Activated naive CD4-positive, alpha-beta T cell treated with anti-CD3 and anti-CD28 coated beads, Interleukin-2, amount 10 ng/mL, durations not matched to agents 7 days and 5 days (primary cell): Measurements from ENCODE around the gene KRTAP10-7.
"Not testable (repeated sequence)": the region's sequence is repeated elsewhere in the genome, so short reads cannot be mapped to it uniquely, and the experiment has no call there.

Source experiments
- CTCF ChIA-PET: fragments of 350-600 bp; sonication (Branson Sonifier 250); formaldehyde crosslinking; loops from one replicate; lab custom pipeline; 2021; ENCODE audit warnings: antibody characterized with exemption; lab: Charles Lee
- DNase-seq: peaks from one replicate; pipeline ENCODE4 v3.0.0-alpha.2; 2020
- H3K27ac Mint-ChIP-seq: one replicate; pipeline ENCODE4 v1.8.0; 2021; ENCODE audit warnings: mild to moderate bottlenecking, moderate library complexity, mixed read lengths
- H3K27me3 Mint-ChIP-seq: one replicate; pipeline ENCODE4 v1.8.0; 2021; ENCODE audit warnings: mild to moderate bottlenecking, mixed read lengths
- H3K36me3 Mint-ChIP-seq: one replicate; pipeline ENCODE4 v1.8.0; 2021; ENCODE audit warnings: mixed read lengths
- H3K4me1 Mint-ChIP-seq: one replicate; pipeline ENCODE4 v1.8.0; 2021; ENCODE audit warnings: mixed read lengths
- H3K4me3 Mint-ChIP-seq: one replicate; pipeline ENCODE4 v1.8.0; 2021; ENCODE audit warnings: mild to moderate bottlenecking, moderate library complexity, mixed read lengths
- H3K9me3 Mint-ChIP-seq: one replicate; pipeline ENCODE4 v1.8.0; 2021; ENCODE audit warnings: mixed read lengths

The KRTAP10-7 gene

GRCh38 chr21:44567481-44568171, 32.8 kb upstream of the KRTAP10-7 start:
- Mint-ChIP-seq H3K27ac (no peak overlapping the region), H3K4me3 (no peak overlapping the region), H3K27me3 (peaks cover 20% of the 10 kb centered on the region), H3K9me3 (peaks cover 3% of the 10 kb centered on the region), H3K4me1 (peaks cover 14% of the 10 kb centered on the region), H3K36me3 (peaks cover 3% of the 10 kb centered on the region)
- CTCF ChIA-PET, result no interaction called here
- DNase-seq, result no peak

GRCh38 chr21:44568261-44568660, 32.1 kb upstream of the KRTAP10-7 start:
- H3K4me1 Mint-ChIP-seq, result peaks cover 14% of the 10 kb centered on the region
- no peak overlapping the region for H3K4me3 Mint-ChIP-seq
- CTCF ChIA-PET, result no interaction called here
- H3K27me3 Mint-ChIP-seq, result peaks cover 25% of the 10 kb centered on the region
- H3K27ac Mint-ChIP-seq, result no peak overlapping the region
- no peak for DNase-seq
- peaks cover 1% of the 10 kb centered on the region for H3K9me3 Mint-ChIP-seq
- peaks cover 2% of the 10 kb centered on the region for H3K36me3 Mint-ChIP-seq

- Mint-ChIP-seq H3K36me3 (peaks cover 1% of the 10 kb centered on the region), H3K4me3 (no peak overlapping the region), H3K9me3 (no peaks in the 10 kb centered on the region), H3K27me3 (peaks cover 31% of the 10 kb centered on the region), H3K27ac (peak overlapping the region; percentile 58), H3K4me1 (peaks cover 14% of the 10 kb centered on the region)
- CTCF ChIA-PET, result no interaction called here
- DNase-seq, result no peak
Measured at GRCh38 chr21:44568667-44569556, 31.5 kb upstream of the KRTAP10-7 start.

GRCh38 chr21:44569861-44570517, 30.4 kb upstream of the KRTAP10-7 start:
- Mint-ChIP-seq H3K4me1 (peaks cover 6% of the 10 kb centered on the region), H3K27me3 (peaks cover 42% of the 10 kb centered on the region), H3K9me3 (no peaks in the 10 kb centered on the region), H3K36me3 (peaks cover 1% of the 10 kb centered on the region), H3K4me3 (no peak overlapping the region), H3K27ac (no peak overlapping the region)
- no peak for DNase-seq
- CTCF ChIA-PET, result no interaction called here

GRCh38 chr21:44571296-44571695, 29.1 kb upstream of the KRTAP10-7 start:
- no peaks in the 10 kb centered on the region for H3K4me1 Mint-ChIP-seq
- no peak overlapping the region for H3K27ac Mint-ChIP-seq
- H3K27me3 Mint-ChIP-seq, result peaks cover 44% of the 10 kb centered on the region

GRCh38 chr21:44571844-44572782, 28.3 kb upstream of the KRTAP10-7 start:
- Mint-ChIP-seq H3K27me3 (peaks cover 44% of the 10 kb centered on the region), H3K36me3 (peaks cover 3% of the 10 kb centered on the region), H3K4me1 (no peaks in the 10 kb centered on the region), H3K27ac (no peak overlapping the region), H3K4me3 (no peak overlapping the region), H3K9me3 (peaks cover 10% of the 10 kb centered on the region)
- DNase-seq, result no peak
- CTCF ChIA-PET, result no interaction called here

More at GRCh38 chr21:44571296-44571695, 29.1 kb upstream of the KRTAP10-7 start:
- Mint-ChIP-seq H3K9me3 (peaks cover 3% of the 10 kb centered on the region), H3K4me3 (no peak overlapping the region), H3K36me3 (peaks cover 1% of the 10 kb centered on the region)
- CTCF ChIA-PET, result no interaction called here
- no peak for DNase-seq

- peaks cover 38% of the 10 kb centered on the region for H3K27me3 Mint-ChIP-seq
- no peak overlapping the region for H3K4me3 Mint-ChIP-seq
- H3K9me3 Mint-ChIP-seq, result peaks cover 20% of the 10 kb centered on the region
- no peak for DNase-seq
- CTCF ChIA-PET, result no interaction called here
- H3K4me1 Mint-ChIP-seq, result no peaks in the 10 kb centered on the region
- H3K36me3 Mint-ChIP-seq, result peaks cover 8% of the 10 kb centered on the region
- no peak overlapping the region for H3K27ac Mint-ChIP-seq
Measured at GRCh38 chr21:44572959-44573583, 27.3 kb upstream of the KRTAP10-7 start.

GRCh38 chr21:44573630-44574456, 26.6 kb upstream of the KRTAP10-7 start, which contains the start of gene KRTAP10-4:
KRTAP10-4 (plus strand) TSS chr21:44573729; CDS start chr21:44573759, 30 bp downstream.
- CTCF ChIA-PET, result interaction anchor here (0.7 to 1.0 kb wide), 2 partner anchors 38 to 158 kb away, joined by 3 read pairs; no protein-coding TSS in a partner anchor
- not testable (repeated sequence) for H3K27ac Mint-ChIP-seq
- peaks cover 23% of the 10 kb centered on the region for H3K9me3 Mint-ChIP-seq

GRCh38 chr21:44574457-44575306, 25.7 kb upstream of the KRTAP10-7 start:
- no peak for DNase-seq
- Mint-ChIP-seq H3K36me3 (peaks cover 9% of the 10 kb centered on the region), H3K9me3 (peaks cover 24% of the 10 kb centered on the region), H3K27me3 (peaks cover 37% of the 10 kb centered on the region), H3K4me1 (no peaks in the 10 kb centered on the region), H3K4me3 (no peak overlapping the region), H3K27ac (no peak overlapping the region)
- CTCF ChIA-PET, result interaction anchor here (0.7 to 1.0 kb wide), 3 partner anchors 38 to 157 kb away, joined by 3 read pairs; no protein-coding TSS in a partner anchor

More at GRCh38 chr21:44573630-44574456, 26.6 kb upstream of the KRTAP10-7 start, which contains the start of gene KRTAP10-4:
- not testable (repeated sequence) for H3K4me3 Mint-ChIP-seq, H3K36me3 Mint-ChIP-seq, DNase-seq, H3K4me1 Mint-ChIP-seq
- H3K27me3 Mint-ChIP-seq, result peaks cover 34% of the 10 kb centered on the region

GRCh38 chr21:44575307-44576024, 24.9 kb upstream of the KRTAP10-7 start:
- Mint-ChIP-seq H3K4me1 (no peaks in the 10 kb centered on the region), H3K27ac (no peak overlapping the region), H3K27me3 (peaks cover 44% of the 10 kb centered on the region), H3K4me3 (no peak overlapping the region), H3K9me3 (peaks cover 30% of the 10 kb centered on the region), H3K36me3 (peaks cover 9% of the 10 kb centered on the region)
- CTCF ChIA-PET, result interaction anchor here (0.9 to 1.0 kb wide), 2 partner anchors 39 to 143 kb away, joined by 3 read pairs; no protein-coding TSS in a partner anchor
- no peak for DNase-seq

GRCh38 chr21:44576025-44576420, 24.4 kb upstream of the KRTAP10-7 start:
- H3K9me3 Mint-ChIP-seq, result peaks cover 33% of the 10 kb centered on the region
- DNase-seq, result no peak
- peaks cover 9% of the 10 kb centered on the region for H3K36me3 Mint-ChIP-seq
- H3K4me3 Mint-ChIP-seq, result no peak overlapping the region
- no peak overlapping the region for H3K27ac Mint-ChIP-seq
- CTCF ChIA-PET, result no interaction called here
- no peaks in the 10 kb centered on the region for H3K4me1 Mint-ChIP-seq
- peaks cover 45% of the 10 kb centered on the region for H3K27me3 Mint-ChIP-seq
